MM.1S (cell line): ENCODE measurements around the gene RNASE9.

ENCODE experiments used
- CTCF ChIP-seq: fragments of 300-600 bp; sonication (generic); IDR thresholded peaks from 2 replicates; pipeline ENCODE4 v1.5.1; 2016; ENCODE audit warnings: antibody characterized with exemption, low read length, mixed read lengths
- EZH2 ChIP-seq: fragments of 300-600 bp; sonication (generic); optimal IDR thresholded peaks from 2 replicates; pipeline ENCODE3; 2017; ENCODE audit warnings: low read depth, mild to moderate bottlenecking, antibody characterized with exemption, low read length, mixed read lengths
- EZH2phosphoT487 ChIP-seq: fragments of 300-600 bp; sonication (generic); IDR thresholded peaks from 2 replicates; pipeline ENCODE4 v1.6.1; 2018; ENCODE audit warnings: antibody characterized with exemption, low read length

- TF ChIP-seq EZH2phosphoT487 (no peak), CTCF (no peak), EZH2 (no peak)
These were observed 4.2 kb downstream of the RNASE9 start for GRCh38 chr14:20556500-20557211.
